NCI-H524 treated with DMSO at 0.1 percent for 48 hours (cell line): Measurements from ENCODE around the gene OR7C2.
"Not testable (repeated sequence)": the region's sequence is repeated elsewhere in the genome, so short reads cannot be mapped to it uniquely, and the experiment has no call there.

ENCODE experiments used
- DNase-seq: peaks from one replicate; lab custom pipeline; 2025; lab: John Stamatoyannopoulos, UW

Gene OR7C2

DNA sequence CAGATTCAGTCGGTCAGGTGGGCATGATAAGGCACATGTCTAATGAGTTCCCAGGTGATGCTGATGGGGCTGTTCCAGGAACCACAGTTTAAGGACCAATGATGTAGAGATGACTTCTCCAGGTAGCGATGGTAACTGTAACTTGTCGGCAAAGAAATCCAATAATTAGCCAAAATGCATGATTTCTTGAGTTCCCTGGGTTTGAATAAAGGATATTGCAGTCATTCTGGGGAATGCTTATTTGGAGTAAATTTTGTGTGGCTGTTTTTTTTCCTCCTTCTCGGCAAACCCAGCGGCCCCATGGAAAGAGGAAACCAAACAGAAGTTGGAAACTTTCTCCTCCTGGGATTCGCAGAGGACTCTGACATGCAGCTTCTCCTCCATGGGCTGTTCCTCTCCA, at the start of gene OR7C2:
Gene OR7C2, plus strand, starts transcription at position 301 of the 400 bp plus-strand sequence. Its CDS starts 0 bp downstream, at position 301.
- no peak for DNase-seq

DNA sequence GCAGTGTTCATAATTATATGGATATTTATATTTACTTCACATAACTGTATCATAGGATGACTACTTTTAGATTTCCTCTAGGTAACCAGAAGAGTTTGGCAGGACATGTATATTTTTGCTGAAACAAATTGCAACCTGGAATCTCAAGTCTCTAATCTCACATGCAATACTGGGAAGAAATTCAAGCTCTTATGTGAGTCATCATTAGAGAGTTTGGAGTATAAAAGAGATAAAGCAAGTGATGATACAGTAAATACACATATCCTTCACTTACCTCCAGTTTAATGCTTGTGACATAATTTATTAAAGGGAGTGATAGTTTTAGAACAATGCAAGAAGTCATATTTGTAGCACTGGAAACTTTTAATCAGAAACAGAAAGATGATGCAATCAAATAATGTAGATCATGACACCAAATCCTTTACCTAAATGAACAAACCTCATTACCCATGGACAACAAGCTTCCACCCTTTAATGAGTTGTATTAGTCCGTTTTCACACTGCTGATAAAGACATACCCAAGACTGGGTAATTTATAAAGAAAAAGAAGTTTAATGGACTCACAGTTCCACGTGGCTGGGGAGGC, 39.5 kb upstream of the OR7C2 start:
- DNase-seq, result no peak

DNA sequence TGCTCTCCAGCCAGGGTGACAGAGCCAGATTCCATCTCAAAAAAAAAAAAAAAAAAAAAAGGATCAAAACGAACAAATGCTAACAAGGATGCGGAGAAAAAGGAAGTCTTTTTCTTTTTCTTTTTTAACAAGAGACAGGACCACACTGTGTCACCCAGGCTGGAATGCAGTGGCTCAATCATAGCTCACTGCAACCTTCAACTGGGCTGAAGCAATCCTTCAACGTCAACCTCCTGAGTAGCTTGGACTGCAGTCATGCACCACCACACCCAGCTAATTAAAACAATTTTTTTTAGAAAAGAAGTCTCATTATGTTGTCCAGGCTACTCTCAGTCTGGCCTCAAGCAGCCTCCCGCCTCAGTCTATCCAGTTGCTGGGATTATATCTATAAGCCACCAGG, 34.6 kb upstream of the OR7C2 start:
- DNase-seq, result no peak

DNA sequence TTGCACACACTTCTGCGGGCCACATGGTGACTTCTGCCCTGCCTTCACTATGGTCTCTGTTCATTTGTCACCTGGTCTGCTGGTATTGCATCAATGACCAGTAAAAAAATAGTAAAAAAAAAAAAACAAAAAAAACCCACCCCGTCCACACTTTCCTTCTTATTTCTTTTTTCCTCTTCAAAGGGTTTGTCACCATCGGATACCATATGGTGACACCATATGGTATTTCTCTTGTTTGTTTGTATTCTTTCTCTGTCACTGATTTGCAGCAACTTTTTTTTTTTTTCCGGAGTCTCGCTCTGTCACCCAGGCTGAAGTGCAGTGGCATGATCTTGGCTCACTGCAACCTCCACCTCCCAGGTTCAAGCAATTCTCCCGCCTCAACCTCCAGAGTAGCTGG, 26.2 kb upstream of the OR7C2 start:
- peak; percentile 5 for DNase-seq

DNA sequence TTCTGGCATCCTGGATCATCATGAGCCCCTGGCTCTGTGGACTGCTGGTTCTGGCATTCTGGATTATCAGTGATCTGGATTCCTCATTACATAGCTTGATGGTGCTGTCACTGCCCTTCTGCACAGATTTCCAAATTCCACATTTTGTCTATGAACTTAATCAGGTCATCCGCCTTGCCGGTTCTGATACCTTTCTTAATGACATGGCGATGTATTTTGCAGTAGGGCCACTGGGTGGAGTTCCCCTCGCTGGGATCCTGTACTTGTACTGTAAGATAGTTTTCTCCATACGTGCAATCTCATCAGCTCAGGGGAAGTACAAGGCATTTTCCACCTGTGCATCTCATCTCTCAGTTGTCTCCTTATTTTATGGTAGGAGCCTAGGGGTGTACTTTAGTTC, 24.4 kb upstream of the OR7C2 start:
- DNase-seq, result no peak

DNA sequence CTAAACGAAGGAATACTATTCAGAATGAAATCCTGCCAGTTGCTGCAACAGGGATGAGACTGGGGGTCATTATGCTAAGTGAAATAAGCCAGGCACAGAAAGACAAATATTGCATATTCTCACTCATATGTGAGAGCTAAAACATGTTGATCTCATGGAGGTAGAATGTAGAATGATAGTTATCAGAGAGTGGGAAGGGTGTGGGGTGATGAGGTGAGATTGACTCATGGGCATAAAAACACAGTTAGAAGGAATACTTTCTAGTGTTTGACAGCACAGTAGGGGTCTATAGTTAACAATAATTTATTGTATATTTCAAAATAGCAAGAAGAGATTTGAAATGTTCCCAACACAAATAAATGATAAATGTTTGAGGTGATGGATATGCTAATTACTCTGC, 7.8 kb upstream of the OR7C2 start:
- no peak for DNase-seq

DNA sequence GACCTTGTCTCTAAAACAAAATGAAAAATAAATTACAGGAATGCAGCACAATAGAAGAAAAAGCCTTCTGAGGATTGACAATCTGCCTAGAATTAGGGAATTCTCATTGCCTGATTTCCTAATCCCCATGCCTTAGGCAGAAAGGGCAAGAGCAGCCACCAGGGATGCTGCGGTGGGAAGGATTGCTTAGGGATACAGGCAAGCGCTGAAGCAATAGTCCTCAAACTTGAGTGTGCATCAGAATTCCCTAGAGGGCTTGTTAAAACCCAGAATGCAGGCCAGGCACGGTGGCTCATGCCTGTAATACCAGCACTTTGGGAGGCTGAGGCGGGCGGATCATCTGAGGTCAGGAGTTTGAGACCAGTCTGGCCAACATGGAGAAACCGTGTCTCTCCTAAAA, 1.0 kb upstream of the OR7C2 start:
- DNase-seq, result no peak

DNA sequence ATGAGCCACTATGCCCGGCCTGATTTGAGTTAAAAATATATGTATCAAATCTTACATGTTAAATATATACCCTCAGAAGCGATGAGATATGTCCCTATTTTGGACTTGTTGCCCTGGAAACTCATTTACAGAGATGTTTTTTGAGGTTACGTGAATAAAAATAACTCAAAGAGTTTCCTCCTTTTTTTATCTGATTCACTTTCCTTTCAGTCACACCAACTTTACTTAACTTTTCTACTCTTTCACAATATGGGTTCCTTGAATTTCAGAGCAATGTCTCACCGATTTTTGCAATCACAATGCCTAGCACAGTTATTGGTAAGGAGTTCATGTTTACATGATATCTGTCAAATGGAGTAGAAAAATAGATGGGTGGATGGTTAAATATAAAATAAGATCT, 2.3 kb downstream of the OR7C2 start:
- DNase-seq, result no peak

DNA sequence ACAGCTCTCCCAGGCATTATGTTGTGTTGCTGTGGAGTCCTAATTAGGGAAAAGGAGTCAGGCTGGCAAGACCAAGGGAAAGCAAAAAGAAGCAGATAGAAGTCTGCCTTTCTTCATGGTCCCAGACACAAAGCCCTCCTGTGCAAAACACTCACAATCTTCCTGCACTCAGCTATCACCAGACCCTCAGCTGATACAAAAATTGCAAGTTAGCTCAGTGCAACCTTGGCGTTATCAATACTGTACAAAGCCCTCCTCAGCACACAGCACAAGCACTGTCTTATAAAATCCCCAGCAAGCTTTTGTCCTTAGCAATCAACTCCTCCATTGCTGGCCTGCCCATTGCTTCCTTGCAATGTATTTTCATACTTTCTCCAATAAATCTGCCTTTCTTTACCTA, 3.2 kb downstream of the OR7C2 start:
- no peak for DNase-seq

DNA sequence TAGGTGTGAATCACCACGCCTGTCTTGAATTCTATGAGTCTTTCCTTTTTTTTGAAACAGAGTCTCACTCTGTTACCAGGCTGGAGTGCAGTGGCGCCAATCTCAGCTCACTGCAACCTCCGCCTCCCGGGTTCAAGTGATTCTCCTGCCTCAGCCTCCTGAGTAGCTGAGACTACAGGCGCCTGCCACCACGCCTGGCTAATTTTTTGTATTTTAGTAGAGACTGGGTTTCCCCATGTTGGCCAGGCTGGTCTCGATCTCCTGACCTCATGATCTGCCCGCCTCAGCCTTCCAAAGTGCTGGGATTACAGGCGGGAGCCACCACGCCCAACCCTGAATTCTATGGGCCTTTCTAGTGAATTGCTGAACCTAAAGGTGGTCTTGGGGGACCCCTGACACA, 8.1 kb downstream of the OR7C2 start:
- DNase-seq, result not testable (repeated sequence)

DNA sequence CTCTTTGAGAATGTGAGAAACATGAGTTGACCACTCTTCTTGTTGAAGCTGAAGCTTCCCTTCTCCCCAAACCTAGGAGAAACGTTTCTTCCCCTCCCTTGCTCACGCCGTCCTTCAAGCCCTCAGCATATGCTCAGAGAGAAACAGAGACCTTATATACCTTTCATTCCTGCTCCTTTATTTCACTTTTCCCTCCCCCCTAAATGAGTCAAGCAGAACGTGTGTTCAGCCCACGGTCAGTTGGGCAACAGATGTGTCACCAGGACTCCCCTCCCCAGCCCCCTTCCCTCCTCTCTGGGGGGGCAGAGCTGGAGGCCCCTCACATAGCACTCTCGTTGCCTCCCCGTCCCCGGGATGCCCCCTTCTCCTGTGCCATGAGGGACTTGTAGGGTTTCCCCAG, 8.6 kb downstream of the OR7C2 start:
- no peak for DNase-seq

DNA sequence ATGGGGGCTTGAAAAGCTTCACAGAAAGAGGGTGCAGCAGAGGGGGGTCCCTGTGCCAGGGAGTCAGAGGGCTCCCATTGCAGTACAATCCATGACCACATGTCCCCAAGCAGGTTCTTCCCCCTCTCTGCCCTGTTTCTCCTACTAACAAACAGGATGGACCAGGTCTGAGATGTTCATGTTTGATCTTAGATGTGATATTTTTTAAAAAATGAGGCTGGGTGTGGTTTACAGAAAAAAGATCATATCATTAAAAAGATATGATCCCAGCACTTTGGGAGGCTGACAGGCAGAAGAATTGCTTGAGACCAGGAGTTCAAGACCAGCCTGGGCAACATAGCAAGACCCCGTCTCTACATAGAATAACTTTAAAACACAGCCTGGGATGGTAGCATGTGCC, 9.1 kb downstream of the OR7C2 start:
- DNase-seq, result no peak

DNA sequence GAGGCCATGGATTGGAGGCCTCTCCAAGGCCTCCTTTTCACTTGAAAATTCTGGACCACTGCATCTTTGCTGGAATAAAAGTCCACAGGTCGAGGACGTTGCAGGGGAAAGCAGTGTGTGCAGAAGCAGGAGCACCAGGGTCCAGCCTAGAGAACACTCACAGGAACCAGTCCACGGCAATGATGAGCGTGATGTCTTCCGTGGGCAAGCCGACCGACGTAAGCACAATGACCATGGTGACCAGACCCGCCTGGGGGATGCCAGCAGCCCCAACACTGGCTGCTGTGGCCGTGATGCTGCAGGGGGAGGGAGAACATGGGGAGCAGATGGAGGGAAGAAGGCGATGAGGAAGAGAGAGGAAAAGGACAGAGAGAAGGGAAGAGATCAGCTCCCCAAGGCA, 11.5 kb downstream of the OR7C2 start:
- DNase-seq, result no peak

DNA sequence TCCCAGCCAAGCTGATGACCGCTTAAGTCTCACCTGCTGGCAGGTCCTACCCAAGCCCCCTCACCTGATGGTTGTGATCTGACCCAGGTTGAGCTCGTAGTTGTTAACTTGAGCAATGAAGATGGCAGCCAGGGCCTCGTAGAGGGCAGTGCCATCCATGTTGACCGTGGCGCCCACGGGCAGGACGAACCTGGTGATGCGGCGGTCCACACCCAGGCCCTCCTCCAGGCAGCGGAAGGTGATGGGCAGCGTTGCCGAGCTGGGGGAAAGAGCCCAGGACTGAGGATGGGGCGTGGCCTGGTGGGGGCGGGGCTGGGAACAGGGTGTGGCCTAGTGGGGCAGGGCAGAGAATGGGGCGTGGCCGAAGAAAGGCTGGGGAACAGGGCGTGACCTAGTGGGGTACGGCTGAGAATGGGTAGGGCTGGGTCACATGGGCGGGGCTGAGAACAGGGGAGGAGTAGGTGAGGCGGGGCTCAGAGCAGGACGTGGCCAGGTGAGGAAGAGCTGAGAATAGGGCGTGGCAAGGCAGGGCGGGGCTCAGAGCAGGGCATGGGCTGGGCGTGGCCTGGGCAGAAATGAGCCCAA, 12.9 kb downstream of the OR7C2 start:
- DNase-seq, result no peak

DNA sequence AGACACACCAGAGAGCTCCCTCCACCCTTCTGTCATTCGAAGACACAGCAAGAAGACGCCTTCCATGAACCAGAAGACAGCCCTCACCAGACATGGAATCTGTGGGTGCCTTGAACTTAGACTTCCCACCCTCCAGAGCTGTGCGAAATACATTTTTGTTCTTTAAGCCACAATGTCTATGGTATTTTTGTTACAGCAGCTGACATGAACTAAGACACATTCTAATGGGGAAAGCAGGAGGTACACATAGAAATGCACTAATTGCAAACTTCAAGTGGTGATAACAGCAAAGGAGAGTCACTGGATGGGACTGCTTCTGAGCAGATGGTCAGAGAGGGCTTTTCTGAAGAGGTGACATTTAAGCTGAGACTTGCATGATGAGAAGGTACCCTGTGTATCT, 16.2 kb downstream of the OR7C2 start:
- DNase-seq, result no peak

DNA sequence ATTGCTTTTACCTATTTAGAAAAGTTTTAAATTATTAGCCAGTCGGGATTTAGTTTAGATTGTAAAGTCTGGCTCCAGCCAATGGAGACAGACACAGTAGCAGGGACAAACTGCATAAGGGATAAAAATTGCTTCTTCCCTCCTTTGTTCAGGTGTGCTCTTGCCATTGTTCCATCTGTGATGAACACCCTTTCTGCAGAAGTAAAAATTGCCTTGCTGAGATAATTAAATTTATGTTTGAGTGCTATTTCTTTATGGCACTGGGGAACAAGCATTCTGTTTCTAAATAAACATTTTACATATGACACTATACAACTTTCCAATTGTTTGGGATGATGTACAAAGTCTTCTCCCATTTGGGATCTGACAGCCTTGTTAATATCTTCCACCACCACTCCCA, 18.0 kb downstream of the OR7C2 start:
- no peak for DNase-seq

DNA sequence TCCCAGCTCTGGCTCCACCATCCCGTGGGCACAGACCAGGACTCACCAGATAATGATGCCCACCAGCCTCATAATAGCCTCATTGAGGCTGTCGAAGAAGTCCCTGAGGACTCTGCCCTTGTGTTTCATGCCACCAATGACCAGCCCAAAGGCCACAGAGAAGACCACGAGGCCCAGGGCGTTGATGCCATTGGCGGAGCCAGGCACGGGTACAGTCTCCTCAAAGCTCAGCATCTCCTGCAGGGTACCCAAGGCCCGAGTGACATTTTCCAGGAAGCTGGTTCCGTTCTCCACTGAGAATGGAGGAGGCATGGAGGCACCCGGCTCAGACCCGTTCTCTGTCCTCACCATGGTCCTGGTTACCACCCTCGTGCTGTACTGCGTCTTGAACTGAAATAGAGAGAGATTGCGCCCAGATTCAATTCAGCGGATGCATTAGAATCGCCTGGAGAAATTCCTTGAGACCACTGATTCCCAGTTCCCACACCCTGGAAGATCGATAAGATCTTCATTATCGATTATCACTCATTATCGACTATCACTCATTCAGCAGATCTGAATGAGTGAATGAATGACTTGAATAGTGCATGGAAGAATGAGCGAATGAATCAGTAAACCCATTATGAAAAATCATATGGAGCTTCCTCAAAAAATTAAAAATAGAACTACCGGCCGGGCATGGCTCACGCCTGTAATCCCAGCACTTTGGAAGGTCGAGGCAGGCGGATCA, 20.8 kb downstream of the OR7C2 start:
- DNase-seq, result no peak

DNA sequence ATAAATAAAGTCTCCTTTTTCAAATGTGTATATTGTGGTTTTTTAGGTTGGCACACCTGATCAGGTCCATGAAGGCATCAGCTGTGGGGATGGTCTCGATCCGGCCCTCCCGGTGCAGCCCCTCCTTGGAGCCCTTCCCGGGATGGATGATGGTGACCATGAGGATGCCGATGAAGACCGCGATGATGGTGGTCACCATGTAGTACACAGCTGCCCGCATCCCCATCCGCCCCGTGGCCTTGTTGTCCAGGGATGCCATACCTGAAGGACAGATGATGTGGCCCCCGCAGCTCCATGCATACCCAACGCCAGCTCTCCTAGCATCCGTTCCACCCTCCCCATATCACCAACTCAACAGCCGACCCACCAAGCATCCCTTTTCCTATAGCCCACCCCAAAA, 27.0 kb downstream of the OR7C2 start:
- DNase-seq, result no peak

DNA sequence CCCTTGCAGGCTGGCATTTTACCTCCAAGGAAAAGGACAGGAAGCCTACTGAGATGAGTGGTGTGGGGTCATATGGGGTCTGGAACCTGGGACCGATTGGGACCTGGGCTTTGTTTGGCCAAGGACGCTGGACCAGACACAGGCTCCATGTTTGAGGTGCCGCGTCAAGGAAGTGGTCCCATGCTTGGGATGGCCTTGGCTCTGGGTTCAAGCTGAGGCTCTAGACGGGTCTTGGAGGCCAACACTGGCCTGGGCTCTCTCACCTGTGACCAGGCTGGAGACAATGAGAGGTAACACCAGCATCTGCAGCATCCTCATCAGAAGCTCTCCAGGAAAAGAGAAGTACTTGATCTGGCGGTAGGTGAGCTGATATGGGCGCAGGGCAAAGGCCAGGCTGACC, 30.2 kb downstream of the OR7C2 start:
- no peak for DNase-seq

DNA sequence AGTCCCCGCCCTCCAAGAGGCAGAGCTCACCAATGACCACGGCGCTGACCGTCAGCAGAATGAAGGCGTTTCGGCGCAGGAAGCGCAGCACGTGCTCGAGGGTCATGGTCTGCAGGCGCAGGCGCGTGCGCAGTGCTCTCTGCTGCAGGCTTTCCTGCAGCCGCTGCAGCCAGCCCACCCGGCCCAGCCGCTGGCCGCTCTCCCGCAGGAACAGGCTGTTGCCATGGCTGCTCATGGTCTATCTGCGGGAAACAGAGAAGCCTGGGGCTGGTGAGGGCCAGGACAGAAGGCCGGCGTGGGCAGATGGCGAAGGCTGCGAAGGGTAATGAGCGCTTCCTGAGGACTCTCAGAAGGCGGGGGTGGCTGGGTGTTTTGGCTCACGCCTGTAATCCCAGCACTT, 31.4 kb downstream of the OR7C2 start:
- no peak for DNase-seq

DNA sequence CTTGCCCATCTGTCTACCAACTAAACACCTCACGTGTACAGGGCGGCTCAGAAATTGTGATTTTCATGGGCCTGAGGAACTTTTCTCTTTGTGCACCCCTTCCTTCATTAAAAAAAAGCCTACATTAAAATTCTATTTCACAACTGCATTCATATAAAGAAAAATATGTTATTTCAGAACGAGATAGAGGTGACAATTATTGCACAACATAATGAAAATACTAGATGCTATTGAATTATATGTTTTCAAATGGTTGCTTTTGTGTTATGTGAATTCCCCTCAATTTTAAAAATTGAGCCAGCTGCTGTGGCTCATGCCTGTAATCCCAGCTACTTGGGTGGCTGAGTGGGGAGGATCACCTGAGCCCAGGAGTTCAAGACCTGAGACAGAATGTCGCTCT, 33.2 kb downstream of the OR7C2 start:
- no peak for DNase-seq

DNA sequence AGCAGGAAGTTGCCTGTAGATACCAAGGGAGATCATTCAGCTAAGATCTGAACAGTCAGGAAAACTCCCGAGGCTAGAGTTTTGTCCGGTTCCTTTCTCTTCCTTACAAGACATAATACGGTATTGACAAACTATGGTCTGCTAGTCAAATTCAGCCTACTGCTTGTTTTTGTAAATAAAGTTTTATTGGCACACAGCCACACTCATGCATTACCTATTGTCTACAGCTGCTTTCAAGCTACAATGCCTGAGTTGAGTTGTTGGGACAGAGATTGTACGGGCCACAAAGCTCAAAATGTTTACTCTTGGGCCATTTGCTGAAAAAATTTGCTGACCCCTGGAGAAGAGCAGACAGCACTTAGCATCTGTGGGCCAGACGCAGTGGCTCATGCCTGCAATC, 35.8 kb downstream of the OR7C2 start:
- DNase-seq, result no peak

DNA sequence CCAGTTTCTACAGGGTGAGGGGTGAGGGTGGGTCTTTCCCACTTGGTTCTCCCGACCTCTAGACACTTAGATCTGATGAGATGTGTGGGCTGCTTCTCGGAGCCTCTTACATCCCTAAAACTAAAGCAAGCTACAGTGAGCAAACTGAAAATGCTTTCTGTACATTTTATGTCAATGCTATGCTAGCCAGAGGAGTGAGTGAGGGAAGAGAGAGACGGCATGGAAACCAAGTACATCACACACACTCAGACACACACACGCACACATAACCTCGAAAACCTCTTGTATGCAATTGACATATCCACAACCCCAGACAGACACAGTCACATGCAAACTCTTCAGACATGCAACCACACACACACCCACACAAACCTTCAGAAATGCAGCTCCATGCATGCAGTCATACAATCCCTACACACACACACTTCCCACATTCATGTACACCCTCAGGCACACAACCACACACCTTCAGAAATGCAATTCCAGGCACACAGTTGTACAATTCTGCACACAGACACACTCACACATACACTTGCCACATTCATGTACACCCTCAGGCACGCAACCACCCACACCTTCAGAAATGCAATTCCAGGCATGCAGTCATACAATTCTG, 37.0 kb downstream of the OR7C2 start:
- no peak for DNase-seq
